Adrenal gland (tissue), 12 donors: ENCODE data around the gene SELENBP1. TPM values are rescaled to one million over a fixed set of nuclear protein-coding genes. Genes with fewer than 3 reads are reported as not detected.
"Not testable (repeated sequence)": the region's sequence is repeated elsewhere in the genome, so short reads cannot be mapped to it uniquely, and the experiment has no call there.

ENCODE experiments used
- DNase-seq, 7 donors: peaks; one replicate each; pipeline ENCODE4 v3.0.0-alpha.2; 2019 to 2020
- H3K27ac ChIP-seq, 5 donors: fragments of 200-600 bp; sonication (generic) in 4 of 5; 1 replicate in 3 of 5; 2 replicates in 2 of 5; pipeline versions ENCODE4 v1.5.1 to v1.8.0; 2016 to 2020; ENCODE audit warnings: mild to moderate bottlenecking in 1 of 5
- H3K27me3 ChIP-seq: fragments of 200-600 bp; 2 replicates; pipeline ENCODE4 v1.8.0; 2021
- H3K36me3 ChIP-seq, 2 donors: fragments of 200-600 bp; replicated peaks in 1 of 2; 1 replicate in 1 of 2; 2 replicates in 1 of 2; pipeline versions ENCODE4 v1.5.1 to v1.8.0; 2018 to 2022
- H3K4me1 ChIP-seq, 2 donors: fragments of 200-600 bp; replicated peaks in 1 of 2; 1 replicate in 1 of 2; 2 replicates in 1 of 2; pipeline versions ENCODE4 v1.5.1 to v1.8.0; 2018 to 2021
- H3K4me3 ChIP-seq, 4 donors: fragments of 200-600 bp; sonication (generic) in 3 of 4; one replicate each; pipeline ENCODE4 v1.5.1; 2016 to 2018
- H3K9me3 ChIP-seq, 3 donors: fragments of 200-600 bp; sonication (generic) in 1 of 3; replicated peaks in 1 of 3; 1 replicate in 2 of 3; 2 replicates in 1 of 3; pipeline versions ENCODE4 v1.5.1 to v1.8.0; 2016 to 2021
- CTCF ChIP-seq, 6 experiments: fragments of 450-650 bp in 4 of 6; fragments of 200-600 bp in 2 of 6; sonication (generic) in 1 of 6; IDR thresholded peaks; 1 replicate in 5 of 6; 2 replicates in 1 of 6; pipeline versions ENCODE4 v1.5.1 to v1.8.0; 2016 to 2021; ENCODE audit warnings: antibody characterized with exemption in 6 of 6, mild to moderate bottlenecking in 2 of 6, moderate library complexity in 1 of 6
- POLR2A ChIP-seq, 2 donors: fragments of 450-650 bp; IDR thresholded peaks; one replicate each; pipeline ENCODE4 v1.6.1; 2017; ENCODE audit warnings: antibody characterized with exemption in 2 of 2, mild to moderate bottlenecking in 2 of 2, moderate library complexity in 1 of 2
- WGBS, 4 donors: extraction: QIAGEN DNeasy Blood & Tissue Kit in 2 of 4; methylation state at CpG; one replicate each; pipeline versions ENCODE4 v1.1.5 to v1.1.7; 2013 to 2017; 5-methylcytosine and 5-hydroxymethylcytosine counted together
- intact Hi-C, 2 donors: fragments of 100-400 bp; cut with DNase I; formaldehyde crosslinking; loops; one replicate each; pipeline versions ENCODE4 v1.14.1 to v1.15.0; 2022 to 2023
- polyA plus RNA-seq, 3 donors: library from polyadenylated mRNA; stranded (reverse); fragments of 200-250 nt in 2 of 3; fragments of 350-450 nt in 1 of 3; fragmentation: Illumina TruSeq in 1 of 3; extraction: RNeasy Lipid Tissue Mini Kit (QIAGEN cat#74804) in 1 of 3; gene quantifications; one replicate each; pipeline ENCODE4 v1.2.3, GENCODE V29; 2013 to 2014
- total RNA-seq, 9 donors: library from RNA; depleted of rRNA in 4 of 9; stranded (reverse); fragments of >200 nt in 4 of 9; fragments of 120-200 nt in 1 of 9; fragmentation: NEBNext Ultra II Directional in 1 of 9; extraction: Animal tissue kit (Norgen Biotek cat#: 25700) in 1 of 9; gene quantifications; one replicate each; pipeline versions ENCODE4 v1.1.0 to v1.2.4, GENCODE V29; 2013 to 2023
- donor health status: healthy with polysubstance abuse.
- donor health status: Bipolar disorder and iron deficiency.
- donor health status: DM: yes; HTN: yes; CAD: no.
- donor health status: DM: no; HTN: no; CAD: no.
- donor health status: DM: no; HTN: no; CAD: no.
- donor health status: DM: yes; HTN: yes; CAD: no.

Gene SELENBP1
- total and polyA plus RNA-seq, 12 donors = 11.0 to 61.8 (median 34.3) TPM

- no peak for DNase-seq
Measured at GRCh38 chr1:151401860-151402259, 29.4 kb upstream of the SELENBP1 start.

GRCh38 chr1:151401125-151401788 lies 28.8 kb upstream of the SELENBP1 start:
- TF ChIP-seq POLR2A (IDR thresholded peaks at IDR 0.05) (no peak), CTCF (IDR thresholded peaks at IDR 0.05) (no peak)
- Histone ChIP-seq H3K9me3 (no peaks in the 10 kb centered on the region), H3K4me3 (no peak overlapping the region), H3K27me3 (no peaks in the 10 kb centered on the region), H3K27ac (peak overlapping the region in 1 of 5 donors; percentile 92), H3K36me3 (peaks cover 0 to 52% of the 10 kb centered on the region in 2 donors), H3K4me1 (peaks cover 10 to 15% of the 10 kb centered on the region in 2 donors)
- DNase-seq = no peak
- intact Hi-C loops = loop anchor here in 1 of 2 donors (10.0 kb wide), 1 partner anchor 116 kb away; the partner anchor contains the start of gene ZNF687
- whole genome bisulfite sequencing, 4 donors = 86 to 94% (median 93%) methylated on average over 6 to 13 of the region's 13 CpGs

More at GRCh38 chr1:151401860-151402259, 29.4 kb upstream of the SELENBP1 start:
- intact Hi-C loops = loop anchor here in 1 of 2 donors (10.0 kb wide), 1 partner anchor 117 kb away; the partner anchor contains the start of gene ZNF687
- Histone ChIP-seq H3K27ac (no peak overlapping the region), H3K4me3 (no peak overlapping the region), H3K27me3 (no peaks in the 10 kb centered on the region), H3K36me3 (peaks cover 0 to 58% of the 10 kb centered on the region in 2 donors), H3K4me1 (peaks cover 10 to 15% of the 10 kb centered on the region in 2 donors), H3K9me3 (no peaks in the 10 kb centered on the region)
- TF ChIP-seq CTCF (IDR thresholded peaks at IDR 0.05) (no peak), POLR2A (IDR thresholded peaks at IDR 0.05) (no peak)
- 80 to 94% (median 88%) methylated on average over 2 of the region's 2 CpGs for WGBS, 4 donors

- TF ChIP-seq POLR2A (IDR thresholded peaks at IDR 0.05) (peak in 1 of 2 donors; percentile 75), CTCF (IDR thresholded peaks at IDR 0.05) (peak in 3 of 6 experiments; percentile 23 to 45 (median 29))
- WGBS, 4 donors = 0 to 1% (median 1%) methylated on average over 48 to 63 of the region's 63 CpGs
- Histone ChIP-seq H3K27ac (peak within 1 kb of the TSS; percentile 54 to 93 (median 91)), H3K4me3 (peak within 1 kb of the TSS; percentile 69 to 92 (median 80)), H3K36me3 (peaks cover 0 to 34% of the 10 kb centered on the region in 2 donors), H3K27me3 (no peaks in the 10 kb centered on the region), H3K9me3 (no peaks in the 10 kb centered on the region), H3K4me1 (peaks cover 10 to 15% of the 10 kb centered on the region in 2 donors)
- DNase-seq = peak; percentile 82 to 96 (median 90)
- intact Hi-C loops = loop anchor here (10.0 kb wide), 2 partner anchors 95 to 115 kb away; partner anchors contain the start of gene ZNF687 (in 1 of the 2)
Measured at GRCh38 chr1:151399324-151400171, 27.0 kb upstream of the SELENBP1 start, which contains the start of gene PSMB4. Gene PSMB4 (plus strand): TSS chr1:151399573. CDS start chr1:151399588, 15 bp downstream.

- DNase-seq, H3K9me3 ChIP-seq, H3K27me3 ChIP-seq, H3K27ac ChIP-seq, H3K4me3 ChIP-seq, H3K36me3 ChIP-seq: not testable (repeated sequence)
- H3K4me1 ChIP-seq = peaks cover 10 to 13% of the 10 kb centered on the region in 2 donors
- 66 to 76% (median 73%) methylated on average over 5 of the region's 5 CpGs for WGBS, 4 donors
- intact Hi-C loops = loop anchor here in 1 of 2 donors (10.0 kb wide), 1 partner anchor 91 kb away; no protein-coding TSS in a partner anchor
Measured at GRCh38 chr1:151396265-151396664, 23.8 kb upstream of the SELENBP1 start.
